Suppressor macrophage treated with lipopolysaccharide for 4 hours (primary cell): Measurements from ENCODE around the gene GCAT.
"Not testable (repeated sequence)": the region's sequence is repeated elsewhere in the genome, so short reads cannot be mapped to it uniquely, and the experiment has no call there.

Experiments used
- DNase-seq: peaks from one replicate; pipeline ENCODE4 v3.0.0-alpha.2; 2020

The GCAT gene

DNA sequence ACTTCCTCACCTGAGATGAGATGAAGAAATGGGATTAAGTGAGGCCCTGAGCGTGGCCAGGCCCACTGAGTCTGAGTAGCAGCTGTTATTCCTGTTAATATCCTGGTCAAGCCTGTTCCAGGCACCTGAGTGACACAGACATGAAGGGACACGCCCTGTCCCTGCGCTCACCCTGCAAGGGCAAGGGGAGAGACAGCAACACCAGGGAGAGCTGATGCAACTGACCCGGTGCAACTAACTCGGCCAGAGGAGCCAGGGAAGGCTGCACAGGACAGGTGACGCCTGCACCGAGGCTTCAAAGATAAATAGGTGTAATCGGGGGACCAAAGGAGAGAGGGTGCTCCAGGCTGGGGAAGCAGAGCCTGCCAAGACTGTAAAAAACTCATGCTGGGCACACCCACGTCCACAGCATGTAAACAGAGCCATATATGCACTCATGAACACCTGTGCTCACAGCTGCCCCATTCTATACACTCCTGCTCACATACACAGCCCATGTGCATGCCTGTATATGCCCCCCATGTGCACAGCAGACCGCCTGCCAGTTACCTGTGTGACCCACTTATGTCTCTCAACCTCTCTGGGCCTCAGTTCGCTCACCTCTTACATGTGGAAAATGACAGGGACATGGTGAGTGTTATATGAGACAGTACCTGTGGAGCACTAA, 22.8 kb upstream of the GCAT start:
- no peak for DNase-seq

DNA sequence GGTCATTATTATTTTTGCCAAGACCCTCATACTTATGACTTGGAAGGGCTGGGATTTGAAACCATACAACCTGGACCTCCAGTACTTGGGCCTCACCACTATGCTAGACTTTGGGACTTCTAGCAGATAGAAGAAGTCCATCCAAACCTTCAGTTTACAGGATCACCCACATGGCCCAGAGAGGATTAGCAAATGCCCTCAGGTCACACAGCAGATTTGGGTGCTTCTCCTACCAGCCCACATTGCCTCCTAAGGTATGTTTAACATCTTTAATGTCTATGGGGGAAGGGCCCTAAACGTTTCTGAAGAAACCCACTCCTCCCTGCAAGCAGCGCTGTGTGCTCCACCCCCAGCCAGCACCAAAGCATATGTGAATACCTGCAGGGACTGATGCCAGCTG, 17.5 kb upstream of the GCAT start:
- no peak for DNase-seq

DNA sequence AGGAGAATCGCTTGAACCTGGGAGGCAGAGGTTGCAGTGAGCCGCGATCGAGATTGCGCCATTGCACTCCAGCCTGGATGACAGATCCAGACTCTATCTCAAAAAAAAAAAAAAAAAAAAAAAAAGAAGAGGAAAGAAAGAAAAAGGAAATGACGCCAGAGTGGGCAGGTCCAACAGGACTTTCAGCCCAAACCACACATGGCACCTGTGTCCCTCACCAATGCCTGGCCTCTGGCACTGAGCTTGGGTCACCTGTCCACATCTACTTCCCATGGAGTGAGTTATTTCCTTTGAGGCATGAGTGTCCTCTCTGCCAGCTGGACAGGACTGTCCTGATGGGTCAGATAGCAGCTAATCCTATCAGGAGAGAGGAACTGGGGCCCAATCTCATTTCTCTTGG, 15.2 kb upstream of the GCAT start:
- DNase-seq, result no peak

DNA sequence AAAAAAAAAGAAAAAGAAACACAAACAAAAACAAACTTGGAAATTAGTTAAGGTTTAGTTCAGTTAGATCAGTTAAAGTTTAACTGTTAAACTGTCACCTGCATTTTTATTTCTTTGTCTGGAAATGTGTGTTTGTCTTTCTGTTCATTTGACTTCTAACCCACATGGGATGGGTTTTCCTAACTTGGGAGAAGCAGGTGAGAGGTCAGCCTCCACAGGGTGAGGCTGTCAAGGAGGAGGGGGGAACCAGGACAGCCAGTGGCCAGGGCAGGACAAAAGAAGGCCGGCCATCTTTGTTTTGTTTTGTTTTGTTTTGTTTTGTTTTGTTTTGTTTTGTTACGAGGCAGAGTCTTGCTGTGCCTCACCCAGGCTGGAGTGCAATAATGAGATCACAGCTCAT, 13.4 kb upstream of the GCAT start:
- no peak for DNase-seq

DNA sequence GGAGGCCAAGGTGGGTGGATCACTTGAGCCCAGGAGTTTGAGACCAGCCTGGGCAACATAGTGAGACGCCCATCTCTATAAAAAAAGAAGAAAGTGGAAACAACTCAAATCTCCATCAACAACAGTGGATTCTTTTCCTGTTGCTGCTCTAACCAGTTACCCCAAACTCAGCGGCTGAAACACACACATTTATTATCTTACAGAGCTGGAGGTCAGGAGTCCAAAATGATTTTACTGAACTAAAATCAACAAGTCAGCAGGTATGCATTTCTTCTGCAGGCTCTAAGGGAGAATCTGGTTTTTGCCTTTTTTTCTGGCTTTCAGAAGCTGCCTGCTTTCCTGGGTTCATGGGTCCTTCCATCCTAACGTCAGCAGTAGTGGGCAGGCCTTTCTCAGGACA, 11.7 kb upstream of the GCAT start:
- DNase-seq, result no peak

DNA sequence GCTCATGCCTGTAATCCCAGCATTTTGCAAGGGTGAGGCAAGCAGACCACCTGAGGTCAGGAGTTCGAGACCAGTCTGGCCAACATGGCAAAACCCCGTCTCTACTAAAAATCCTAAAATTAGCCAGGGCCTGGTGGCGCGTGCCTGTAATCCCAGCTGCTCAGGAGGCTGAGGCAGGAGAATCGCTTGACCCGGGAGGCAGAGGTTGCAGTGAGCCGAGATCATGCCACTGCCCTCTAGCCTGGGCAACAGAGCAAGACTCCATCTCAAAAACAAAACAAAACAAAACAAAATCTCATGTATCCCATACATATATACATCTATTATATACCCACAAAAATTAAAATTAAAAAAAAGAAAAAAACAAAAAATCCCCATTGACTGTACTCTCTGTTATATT, 10.5 kb upstream of the GCAT start:
- DNase-seq, result not testable (repeated sequence)

DNA sequence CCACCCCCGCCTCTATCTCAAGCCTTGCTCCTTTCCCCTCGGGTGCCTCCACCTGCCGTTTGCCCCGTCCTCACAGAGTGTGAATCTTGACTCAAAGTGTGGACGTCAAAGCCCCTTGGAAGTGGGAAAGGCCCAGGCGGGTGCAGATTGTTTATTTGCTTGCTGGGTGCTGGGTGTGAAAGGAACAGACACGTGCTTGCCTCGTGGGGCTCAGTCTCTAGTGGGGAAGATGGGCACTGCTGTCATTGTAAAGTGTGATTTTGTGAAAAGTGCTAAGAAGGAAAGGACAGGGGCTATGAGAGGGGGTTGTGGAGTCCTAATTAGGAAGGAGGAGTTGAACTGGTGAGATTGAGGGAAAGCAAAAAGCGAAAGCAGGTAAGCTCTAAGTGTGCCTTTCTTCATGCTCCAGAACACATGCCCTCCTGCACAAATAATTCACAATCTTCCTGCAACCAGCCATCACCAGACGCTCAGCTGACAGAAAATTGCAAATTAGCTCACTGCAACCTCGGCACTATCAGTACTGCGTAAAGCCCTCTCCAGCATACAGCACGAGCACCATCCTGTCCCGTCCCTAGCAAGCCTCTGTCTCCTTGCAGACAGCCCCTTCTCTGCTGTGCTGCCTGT, 9.7 kb upstream of the GCAT start:
- no peak for DNase-seq

DNA sequence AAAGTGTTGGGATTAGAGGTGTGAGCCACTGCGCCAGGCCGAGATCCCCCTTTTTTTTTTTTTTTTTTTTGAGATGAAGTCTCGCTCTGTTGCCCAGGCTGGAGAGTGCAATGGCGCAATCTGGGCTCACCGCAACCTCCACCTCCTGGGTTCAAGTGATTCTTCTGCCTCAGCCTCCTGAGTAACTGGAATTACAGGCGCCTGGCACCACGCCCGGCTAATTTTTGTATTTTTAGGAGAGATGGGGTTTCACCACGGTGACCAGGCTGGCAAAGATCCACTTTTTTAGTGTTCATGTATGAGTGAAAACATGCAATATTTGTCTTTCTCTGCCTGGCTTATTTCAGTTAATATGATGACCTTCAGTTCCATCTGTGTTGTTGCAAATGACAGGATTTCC, 7.8 kb upstream of the GCAT start:
- DNase-seq, result not testable (repeated sequence)

DNA sequence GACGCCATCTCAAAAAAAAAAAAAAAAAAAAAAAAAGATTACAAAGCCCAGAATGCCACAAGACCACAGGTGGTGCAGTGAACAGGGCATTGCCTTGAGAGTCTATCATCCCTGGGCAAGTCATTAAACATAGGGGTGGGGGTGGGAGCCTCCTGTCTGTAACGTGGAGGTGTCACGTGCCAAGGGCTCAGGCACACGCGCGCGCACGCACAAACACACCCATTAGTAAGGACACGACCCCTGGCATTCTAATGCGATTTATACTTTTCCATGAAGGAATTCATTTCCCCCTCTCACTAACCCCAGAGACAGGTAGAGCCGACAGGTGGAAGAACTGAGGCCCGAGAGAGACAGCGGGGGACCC, 5.8 kb upstream of the GCAT start:
- DNase-seq, result no peak

DNA sequence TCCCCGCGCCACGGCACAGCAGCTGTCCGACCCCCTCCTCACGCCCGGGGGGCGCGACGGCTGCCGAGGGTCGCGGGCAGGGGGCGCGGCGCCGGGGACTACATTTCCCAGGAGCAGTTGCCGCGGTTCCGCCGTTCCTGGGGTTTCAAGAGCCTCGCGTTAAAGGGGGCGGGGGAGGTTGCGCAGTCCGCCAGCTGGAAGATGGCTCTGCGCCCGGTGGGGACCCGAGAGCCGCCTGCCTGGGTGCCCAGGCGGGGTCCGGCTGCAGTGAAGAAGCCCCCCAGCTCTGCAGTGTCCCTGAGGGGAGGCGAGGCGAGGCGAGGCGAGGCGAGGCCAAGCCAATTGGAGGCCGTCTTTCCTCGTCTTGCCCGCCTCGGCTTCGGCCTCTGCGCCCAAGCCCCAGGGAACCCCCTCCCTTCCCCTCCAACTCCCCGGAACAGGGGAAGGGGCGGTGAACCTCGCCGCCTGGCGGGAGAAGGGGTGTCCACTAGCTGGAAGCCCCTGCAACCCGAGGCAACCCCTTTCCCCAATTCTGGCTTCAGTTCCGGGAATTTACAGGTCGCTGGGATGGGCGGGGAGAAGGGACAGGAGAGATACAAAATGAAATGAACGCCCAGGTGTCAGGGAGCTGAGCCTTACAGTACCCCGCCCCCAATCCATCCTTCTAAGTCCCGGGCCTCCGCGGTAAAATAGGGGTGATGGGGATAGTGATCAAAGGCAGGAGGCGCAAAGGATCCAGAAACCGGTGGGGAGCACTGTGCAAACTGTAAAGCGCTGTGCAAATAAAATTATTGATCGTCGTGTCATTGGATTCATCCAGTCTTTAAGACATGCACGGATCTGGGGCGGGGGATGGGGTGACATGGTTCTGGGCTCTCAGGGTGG, 5.2 kb upstream of the GCAT start:
- peak; percentile 51 for DNase-seq

DNA sequence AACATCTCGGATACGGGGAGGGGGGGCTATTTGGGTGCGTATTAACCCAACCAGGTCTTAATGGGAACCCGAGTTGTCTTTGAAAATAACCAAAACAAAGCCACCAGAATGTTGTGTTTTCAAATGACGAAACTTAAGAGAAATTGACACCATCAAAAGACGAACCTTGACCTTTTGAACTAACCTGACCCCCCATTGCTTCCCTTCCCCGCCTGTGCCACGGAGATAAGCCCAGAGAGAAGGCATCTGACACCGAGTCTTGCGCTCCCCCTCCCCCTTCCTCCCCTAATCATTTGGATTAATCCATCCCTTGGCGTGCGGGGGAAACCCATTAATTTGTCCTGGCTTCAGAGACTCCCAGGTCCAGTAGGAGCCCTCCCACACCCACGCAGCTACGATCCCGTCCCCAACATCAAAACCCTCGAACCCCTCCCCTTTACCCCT, 4.5 kb upstream of the GCAT start:
- DNase-seq, result no peak

DNA sequence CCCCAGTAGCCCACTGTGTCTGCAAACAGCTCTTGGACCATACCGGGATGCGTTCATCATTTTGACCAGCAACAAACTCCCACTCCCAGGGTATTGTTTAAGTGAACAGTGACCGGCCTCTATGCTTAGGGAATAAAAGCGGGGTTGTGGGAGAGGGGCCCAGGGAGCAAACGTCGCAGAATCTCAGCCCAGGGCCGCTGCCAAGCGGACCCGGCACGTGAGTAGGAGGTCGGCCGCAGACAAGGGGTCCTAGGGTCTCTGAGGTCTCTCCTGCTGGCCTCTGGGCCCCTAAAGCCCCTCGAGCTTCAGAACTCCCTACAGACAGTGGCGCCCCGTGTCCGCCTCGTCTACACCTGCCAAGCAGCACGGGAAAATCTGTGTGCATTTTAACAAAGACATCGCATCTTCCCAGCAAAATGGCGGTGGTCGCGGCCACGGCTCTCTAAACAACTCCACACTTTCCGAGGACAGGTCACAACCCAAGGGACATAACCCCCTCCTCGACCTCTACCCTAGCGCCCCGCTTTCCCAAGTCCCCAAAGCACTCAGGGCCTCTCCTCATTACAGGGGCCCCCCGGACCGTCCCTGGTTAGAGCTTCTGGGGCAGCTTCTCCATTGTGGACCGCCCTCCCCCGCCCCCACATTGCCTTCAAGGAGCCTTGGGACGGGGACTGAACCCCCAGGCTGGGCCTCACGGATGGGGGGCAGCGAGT, 3.9 kb upstream of the GCAT start:
- no peak for DNase-seq

DNA sequence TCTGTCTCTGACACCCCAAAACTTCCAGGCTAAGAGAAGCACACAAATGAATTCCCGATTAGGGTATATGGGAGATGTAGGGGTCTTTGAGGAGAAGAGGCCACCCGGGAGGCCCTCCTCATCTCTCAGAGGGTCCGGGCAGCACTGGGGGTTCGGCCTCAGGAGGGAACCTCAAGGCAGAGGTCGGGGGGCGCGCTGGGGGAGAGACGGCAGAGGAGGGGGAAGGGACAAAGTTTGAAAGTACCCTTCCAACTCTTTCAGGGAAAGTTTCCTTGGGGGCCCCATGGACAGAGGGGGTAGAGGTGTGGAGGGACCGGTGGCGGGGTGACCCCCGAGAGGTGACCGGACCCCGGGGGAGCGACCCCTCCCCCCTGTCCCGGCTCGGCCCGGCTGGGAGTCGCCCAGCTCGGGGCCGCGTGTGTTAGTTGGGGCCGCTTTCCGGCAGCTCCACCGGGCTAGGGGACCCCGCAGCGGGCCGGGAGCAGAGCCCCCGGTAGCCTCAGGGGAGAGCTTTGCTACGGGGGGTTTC, 3.3 kb upstream of the GCAT start:
- DNase-seq, result peak; percentile 3

DNA sequence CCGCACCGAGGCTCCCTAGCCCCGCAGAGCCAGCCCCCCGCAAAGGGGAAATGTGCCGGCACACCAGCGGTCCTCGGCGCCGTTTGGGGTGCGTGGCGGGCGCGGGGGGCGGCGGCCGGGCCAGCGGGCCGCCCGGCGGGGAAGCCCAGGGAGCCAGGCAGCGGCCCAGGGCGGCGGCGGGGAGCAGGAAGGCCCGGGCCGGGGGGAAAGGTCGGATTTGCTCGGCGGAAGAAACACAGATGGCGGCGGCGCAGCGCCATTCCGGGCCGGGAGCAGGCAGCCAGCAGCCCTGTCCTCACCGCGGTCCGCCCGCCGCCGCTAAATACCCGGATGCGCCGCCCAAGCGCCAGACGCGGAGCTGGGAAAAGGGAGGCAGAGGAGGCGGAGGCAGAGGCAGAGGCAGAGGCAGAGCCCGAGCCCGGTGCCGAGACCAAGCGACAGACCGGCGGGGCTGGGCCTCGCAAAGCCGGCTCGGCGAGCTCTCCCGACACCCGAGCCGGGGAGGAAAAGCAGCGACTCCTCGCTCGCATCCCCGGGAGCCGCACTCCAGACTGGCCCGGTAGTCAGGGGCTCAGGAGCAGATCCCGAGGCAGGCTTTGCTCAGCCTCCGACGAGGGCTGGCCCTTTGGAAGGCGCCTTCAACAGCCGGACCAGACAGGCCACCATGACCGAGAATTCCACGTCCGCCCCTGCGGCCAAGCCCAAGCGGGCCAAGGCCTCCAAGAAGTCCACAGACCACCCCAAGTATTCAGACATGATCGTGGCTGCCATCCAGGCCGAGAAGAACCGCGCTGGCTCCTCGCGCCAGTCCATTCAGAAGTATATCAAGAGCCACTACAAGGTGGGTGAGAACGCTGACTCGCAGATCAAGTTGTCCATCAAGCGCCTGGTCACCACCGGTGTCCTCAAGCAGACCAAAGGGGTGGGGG, 2.6 kb upstream of the GCAT start:
- peak; percentile 87 for DNase-seq

DNA sequence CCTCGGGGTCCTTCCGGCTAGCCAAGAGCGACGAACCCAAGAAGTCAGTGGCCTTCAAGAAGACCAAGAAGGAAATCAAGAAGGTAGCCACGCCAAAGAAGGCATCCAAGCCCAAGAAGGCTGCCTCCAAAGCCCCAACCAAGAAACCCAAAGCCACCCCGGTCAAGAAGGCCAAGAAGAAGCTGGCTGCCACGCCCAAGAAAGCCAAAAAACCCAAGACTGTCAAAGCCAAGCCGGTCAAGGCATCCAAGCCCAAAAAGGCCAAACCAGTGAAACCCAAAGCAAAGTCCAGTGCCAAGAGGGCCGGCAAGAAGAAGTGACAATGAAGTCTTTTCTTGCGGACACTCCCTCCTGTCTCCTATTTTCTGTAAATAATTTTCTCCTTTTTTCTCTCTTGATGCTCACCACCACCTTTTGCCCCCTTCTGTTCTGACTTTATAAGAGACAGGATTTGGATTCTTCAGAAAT, 1.9 kb upstream of the GCAT start:
- DNase-seq, result no peak

DNA sequence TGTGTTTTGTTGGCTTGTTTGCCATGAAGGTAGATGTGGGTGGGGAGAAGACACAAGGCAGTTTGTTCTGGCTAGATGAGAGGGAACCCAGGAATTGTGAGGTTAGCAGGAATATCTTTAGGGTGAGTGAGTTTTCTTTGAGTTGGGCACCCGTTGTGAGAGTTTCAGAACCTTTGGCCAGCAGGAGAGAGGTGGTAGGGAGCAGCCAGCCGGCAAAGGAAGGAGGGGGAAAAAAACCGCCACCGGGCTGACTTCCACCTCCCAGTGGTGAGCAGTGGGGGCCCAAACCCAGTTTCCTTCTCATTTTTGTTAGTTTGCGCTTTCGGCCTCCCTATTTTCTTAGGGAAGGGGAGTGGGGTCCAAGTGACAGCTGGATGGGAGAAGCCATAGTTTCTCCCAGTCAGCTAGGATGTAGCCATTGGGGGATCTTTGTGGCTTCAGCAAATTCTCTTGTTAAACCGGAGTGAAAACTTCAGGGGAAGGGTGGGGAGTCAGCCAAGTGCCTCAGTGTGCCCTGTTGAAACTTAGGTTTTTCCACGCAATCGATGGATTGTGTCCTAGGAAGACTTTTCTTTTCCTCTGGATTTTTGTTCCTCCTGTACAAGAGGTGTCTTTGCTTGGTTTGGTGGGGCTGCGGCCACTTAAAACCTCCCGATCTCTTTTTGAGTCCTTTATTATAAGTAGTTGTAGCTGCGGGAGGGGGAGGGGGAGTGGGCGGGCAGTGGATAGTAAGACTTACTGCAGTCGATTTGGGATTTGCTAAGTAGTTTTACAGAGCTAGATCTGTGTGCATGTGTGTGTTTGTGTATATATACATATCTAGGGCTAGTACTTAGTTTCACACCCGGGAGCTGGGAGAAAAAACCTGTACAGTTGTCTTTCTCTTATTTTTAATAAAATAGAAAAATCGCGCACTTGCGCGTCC, 1.1 kb upstream of the GCAT start:
- peak; percentile 11 for DNase-seq

DNA sequence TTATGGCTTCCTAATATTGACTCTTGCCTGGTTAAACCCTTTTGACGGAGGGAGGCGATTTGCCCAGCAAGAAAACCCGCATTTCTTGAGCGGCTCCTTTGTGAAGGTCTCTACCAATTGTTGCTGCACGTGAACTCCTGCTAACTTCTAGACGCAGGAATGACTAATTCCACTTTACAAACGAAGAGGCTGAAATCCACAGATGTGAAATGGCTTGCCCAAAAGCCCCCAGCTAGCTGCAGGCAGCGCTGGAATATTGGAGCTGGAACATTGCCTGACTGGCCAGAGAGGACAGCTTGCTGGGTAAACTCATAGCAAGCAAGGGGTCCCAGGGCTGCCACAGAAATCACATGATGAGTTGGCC, 542 bp downstream of the GCAT start:
- DNase-seq, result no peak

DNA sequence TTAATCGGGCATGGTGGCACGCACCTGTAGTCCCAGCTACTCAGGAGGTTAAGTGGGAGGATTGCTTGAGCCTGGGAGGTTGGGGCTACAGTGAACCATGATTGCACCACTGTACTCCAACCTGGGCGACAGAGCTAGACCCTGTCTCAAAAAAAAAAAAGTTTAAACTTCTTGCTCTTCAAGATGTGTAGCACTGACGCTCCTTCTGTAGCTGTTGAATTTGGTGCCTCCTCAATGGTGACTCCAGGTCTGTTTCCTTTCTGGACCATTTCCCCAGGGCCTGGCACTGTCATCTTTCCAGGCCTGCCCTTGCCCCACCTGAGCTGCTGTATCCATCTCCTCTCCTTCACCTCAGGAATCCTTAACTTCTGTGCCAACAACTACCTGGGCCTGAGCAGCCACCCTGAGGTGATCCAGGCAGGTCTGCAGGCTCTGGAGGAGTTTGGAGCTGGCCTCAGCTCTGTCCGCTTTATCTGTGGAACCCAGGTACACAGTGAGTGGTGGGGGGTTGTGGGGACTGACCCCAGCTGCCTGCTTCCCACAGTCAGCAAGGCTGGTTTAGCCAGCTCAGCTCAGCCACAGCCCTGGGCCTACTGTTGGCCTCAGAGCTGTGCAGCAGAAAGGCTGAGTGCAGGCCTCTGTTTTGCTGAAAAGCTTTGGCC, 2.1 kb downstream of the GCAT start:
- DNase-seq, result no peak

DNA sequence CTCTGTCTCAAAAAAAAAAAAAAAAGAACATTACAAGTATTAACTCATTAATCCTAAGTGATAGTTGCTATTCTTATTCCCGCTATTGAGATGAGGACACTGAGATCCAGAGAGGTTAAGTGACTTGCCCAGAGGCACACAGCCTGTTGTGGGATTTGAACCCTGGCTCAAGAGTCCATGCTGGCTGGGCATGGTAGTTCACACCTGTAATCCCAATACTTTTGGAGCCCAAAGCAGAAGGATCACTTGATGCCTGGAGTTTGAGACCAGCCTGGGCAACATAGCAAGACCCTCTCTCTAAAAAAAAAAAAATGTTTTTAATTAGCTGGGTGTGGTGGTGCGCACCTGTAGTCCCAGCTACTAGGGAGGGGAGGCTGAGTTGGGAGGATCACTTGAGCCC, 4.1 kb downstream of the GCAT start:
- DNase-seq, result no peak
